Nephron (organoid): ENCODE data around the gene TOM1L2.

Experiments used
- H3K27ac Mint-ChIP-seq, 3 experiments: 2 replicates each; pipeline ENCODE4 v1.8.0; 2020; ENCODE audit warnings: mixed read lengths in 3 of 3, mild to moderate bottlenecking in 2 of 3, moderate library complexity in 1 of 3
- H3K27me3 Mint-ChIP-seq: 2 replicates; pipeline ENCODE4 v1.8.0; 2021; ENCODE audit warnings: low read depth, mild to moderate bottlenecking, moderate library complexity, mixed read lengths
- H3K36me3 Mint-ChIP-seq: 2 replicates; pipeline ENCODE4 v1.8.0; 2020; ENCODE audit warnings: low read depth, mixed read lengths
- H3K4me1 Mint-ChIP-seq: 2 replicates; pipeline ENCODE4 v1.8.0; 2020; ENCODE audit warnings: mixed read lengths
- H3K4me3 Mint-ChIP-seq, 3 experiments: 2 replicates each; pipeline ENCODE4 v1.8.0; 2020; ENCODE audit warnings: mild to moderate bottlenecking in 3 of 3, mixed read lengths in 3 of 3, moderate library complexity in 2 of 3
- H3K9me3 Mint-ChIP-seq: 2 replicates; pipeline ENCODE4 v1.8.0; 2020; ENCODE audit warnings: mixed read lengths
- TF ChIP-seq, protein P1 (sequence below), 3 experiments: fragments of 200-600 bp; sonication (generic); IDR thresholded peaks; one replicate each; pipeline ENCODE4 v1.5.0; 2021; ENCODE audit warnings: antibody characterized with exemption in 3 of 3; ENCODE audit not compliant: unreplicated experiment in 3 of 3

TOM1L2 gene

DNA sequence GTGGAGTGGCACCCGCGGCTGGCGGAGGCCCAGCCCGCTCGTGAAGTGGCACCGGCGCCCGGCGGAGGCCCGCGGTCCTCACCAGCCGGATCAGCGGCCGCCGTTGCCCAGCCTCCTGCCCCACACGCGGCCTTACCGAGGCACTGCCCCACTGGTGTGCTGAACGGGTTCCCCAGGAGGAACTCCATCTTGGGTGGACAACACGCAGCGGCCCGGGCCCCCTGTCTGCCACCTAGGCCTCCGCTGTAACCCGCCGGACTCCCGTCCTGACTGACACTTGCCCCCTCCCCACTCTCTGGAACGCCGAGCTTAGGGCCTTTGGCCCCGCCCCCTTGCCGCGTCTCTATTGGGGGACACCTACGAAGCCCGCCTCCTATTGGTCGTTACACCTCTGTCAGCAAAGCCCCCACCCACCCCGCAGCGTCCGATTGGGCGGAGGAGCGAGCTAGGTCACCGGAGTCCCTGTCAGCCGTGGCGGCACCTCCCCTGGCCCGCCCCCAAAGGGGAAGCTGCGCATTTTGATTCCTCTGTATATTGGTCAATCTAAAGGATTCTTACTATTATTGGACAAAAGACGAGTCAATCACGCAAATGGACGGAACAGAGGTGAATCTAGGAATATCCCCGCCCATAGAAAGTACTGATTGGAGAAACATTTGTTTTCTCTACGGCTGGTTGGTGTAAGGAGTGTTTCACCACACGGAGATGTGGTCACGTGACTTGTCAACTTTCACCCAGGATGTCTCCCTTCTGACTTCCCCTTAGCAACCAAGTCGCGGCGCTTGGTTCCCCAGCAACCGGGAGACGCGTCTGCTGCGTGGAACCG is at the start of gene TOM1L2, which contains the start of gene DRC3:
TOM1L2 (minus strand) TSS at position 275 of the 826 bp plus-strand sequence; CDS start at position 188, 87 bp downstream.
DRC3 (plus strand) TSS at position 737 of the 826 bp plus-strand sequence. CDS start 4,737 bp downstream, outside the sequence.
- H3K36me3 Mint-ChIP-seq: no peaks in the 10 kb centered on the region
- peak within 1 kb of the TSS; percentile 96 to 98 (median 97) for H3K4me3 Mint-ChIP-seq
- H3K4me1 Mint-ChIP-seq: peaks cover 36% of the 10 kb centered on the region

DNA sequence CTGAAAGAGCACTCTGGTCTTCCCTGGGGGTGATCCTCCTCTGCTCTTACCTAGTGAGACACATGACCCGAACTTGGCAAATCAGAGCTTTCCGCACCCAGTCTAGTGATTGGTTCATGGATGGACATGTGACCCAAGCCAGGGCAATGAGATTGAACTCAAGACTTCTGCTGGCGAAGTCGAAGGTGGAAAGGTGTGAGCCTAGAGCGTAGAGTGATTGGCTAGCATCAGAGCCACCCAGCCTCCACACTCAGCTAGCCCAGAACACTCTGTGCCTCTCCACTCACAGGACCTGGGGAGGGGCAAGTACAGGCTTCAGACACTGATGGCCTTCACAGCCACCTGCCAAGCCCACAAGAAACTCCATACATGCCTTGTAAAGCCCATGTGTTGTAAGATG is 49.2 kb upstream of the TOM1L2 start:
- Mint-ChIP-seq H3K27ac (no peak overlapping the region), H3K27me3 (no peaks in the 10 kb centered on the region), H3K4me3 (no peak overlapping the region), H3K36me3 (peaks cover 7% of the 10 kb centered on the region), H3K9me3 (no peaks in the 10 kb centered on the region), H3K4me1 (peaks cover 18% of the 10 kb centered on the region)
- TF ChIP-seq, protein P1, sequence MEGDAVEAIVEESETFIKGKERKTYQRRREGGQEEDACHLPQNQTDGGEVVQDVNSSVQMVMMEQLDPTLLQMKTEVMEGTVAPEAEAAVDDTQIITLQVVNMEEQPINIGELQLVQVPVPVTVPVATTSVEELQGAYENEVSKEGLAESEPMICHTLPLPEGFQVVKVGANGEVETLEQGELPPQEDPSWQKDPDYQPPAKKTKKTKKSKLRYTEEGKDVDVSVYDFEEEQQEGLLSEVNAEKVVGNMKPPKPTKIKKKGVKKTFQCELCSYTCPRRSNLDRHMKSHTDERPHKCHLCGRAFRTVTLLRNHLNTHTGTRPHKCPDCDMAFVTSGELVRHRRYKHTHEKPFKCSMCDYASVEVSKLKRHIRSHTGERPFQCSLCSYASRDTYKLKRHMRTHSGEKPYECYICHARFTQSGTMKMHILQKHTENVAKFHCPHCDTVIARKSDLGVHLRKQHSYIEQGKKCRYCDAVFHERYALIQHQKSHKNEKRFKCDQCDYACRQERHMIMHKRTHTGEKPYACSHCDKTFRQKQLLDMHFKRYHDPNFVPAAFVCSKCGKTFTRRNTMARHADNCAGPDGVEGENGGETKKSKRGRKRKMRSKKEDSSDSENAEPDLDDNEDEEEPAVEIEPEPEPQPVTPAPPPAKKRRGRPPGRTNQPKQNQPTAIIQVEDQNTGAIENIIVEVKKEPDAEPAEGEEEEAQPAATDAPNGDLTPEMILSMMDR (IDR thresholded peaks at IDR 0.05; ENCODE audit: unreplicated experiment in 3 of 3): no peak

More for the DNA sequence above, at the start of gene TOM1L2, which contains the start of gene DRC3:
- Mint-ChIP-seq H3K27ac (peak within 1 kb of the TSS; percentile 46 to 89 (median 82)), H3K9me3 (no peaks in the 10 kb centered on the region), H3K27me3 (peaks cover 2% of the 10 kb centered on the region)
- TF ChIP-seq, protein P1 (IDR thresholded peaks at IDR 0.05; ENCODE audit: unreplicated experiment in 3 of 3): peak in 2 of 3 experiments; percentile 6 to 13

DNA sequence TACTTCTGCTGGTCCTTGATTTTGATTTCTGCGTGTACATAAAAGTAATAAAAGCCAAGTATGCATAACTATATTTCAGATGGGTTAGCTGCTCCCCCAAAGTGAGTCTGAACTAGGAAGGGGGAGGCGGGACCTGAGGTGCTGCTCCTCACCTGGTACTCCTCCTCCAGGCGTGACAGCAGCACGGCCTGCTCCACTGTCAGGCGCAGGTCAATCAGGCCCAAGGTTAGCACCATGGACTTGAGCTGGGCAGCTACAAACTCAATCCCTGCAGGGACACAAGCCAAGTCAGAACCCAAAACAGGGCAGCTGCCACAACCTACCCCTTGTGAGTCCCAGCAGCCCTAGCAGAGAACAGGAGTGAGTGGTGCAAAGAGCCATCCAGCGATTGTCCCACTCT is 48.8 kb upstream of the TOM1L2 start:
- H3K36me3 Mint-ChIP-seq: peaks cover 9% of the 10 kb centered on the region
- no peak overlapping the region for H3K27ac Mint-ChIP-seq
- TF ChIP-seq, protein P1 (IDR thresholded peaks at IDR 0.05; ENCODE audit: unreplicated experiment in 3 of 3): no peak
- no peaks in the 10 kb centered on the region for H3K27me3 Mint-ChIP-seq
- H3K4me3 Mint-ChIP-seq: no peak overlapping the region
- H3K9me3 Mint-ChIP-seq: no peaks in the 10 kb centered on the region
- H3K4me1 Mint-ChIP-seq: peaks cover 18% of the 10 kb centered on the region

DNA sequence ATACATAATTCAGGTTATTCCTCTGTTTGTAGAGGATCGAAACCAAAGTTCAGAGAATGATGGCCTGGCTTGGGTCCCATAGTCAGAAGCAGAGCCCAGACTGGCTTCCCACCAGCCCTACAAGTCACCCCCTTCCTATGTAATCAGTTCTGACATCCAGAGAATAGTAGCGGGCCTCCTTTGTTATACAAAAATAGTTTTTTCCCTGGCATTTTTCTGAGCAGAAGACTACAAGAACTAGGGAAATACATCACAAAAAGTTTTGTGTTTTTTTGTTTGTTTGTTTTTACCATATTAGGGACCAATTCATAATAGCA is 47.6 kb upstream of the TOM1L2 start:
- Mint-ChIP-seq H3K27me3 (no peaks in the 10 kb centered on the region), H3K9me3 (no peaks in the 10 kb centered on the region), H3K4me1 (peaks cover 18% of the 10 kb centered on the region), H3K4me3 (no peak overlapping the region), H3K36me3 (peaks cover 12% of the 10 kb centered on the region), H3K27ac (peak overlapping the region in 2 of 3 experiments; percentile 78 to 87)
- TF ChIP-seq, protein P1 (IDR thresholded peaks at IDR 0.05; ENCODE audit: unreplicated experiment in 3 of 3): no peak

DNA sequence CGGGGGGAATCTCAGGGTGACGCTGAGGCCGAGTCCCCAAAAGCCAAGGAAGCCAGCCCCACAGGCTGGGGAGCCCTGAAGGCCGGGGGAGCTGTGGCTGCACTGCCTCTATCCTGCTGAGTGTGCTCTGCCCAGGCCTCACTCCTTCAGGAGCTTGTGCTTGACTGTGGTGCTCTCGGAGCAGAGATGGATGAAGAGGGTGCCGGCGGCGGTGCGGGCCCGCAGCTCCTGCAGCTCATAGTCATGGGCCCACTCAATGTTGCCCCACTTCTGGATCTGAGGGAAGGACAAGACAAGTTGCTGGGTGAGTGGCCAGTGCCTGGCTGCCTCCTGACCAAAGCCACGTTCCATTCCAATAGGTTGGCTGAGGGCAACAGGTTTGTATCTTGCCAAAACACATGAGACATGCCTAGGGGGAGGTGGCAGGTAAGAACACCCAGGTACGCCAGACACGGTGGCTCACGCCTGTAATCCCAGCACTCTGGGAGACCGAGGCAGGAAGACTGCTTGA is 46.3 kb upstream of the TOM1L2 start:
- peak overlapping the region in 2 of 3 experiments; percentile 44 to 81 for H3K27ac Mint-ChIP-seq
- TF ChIP-seq, protein P1 (IDR thresholded peaks at IDR 0.05; ENCODE audit: unreplicated experiment in 3 of 3): no peak
- H3K27me3 Mint-ChIP-seq: no peaks in the 10 kb centered on the region
- H3K4me3 Mint-ChIP-seq: no peak overlapping the region
- H3K9me3 Mint-ChIP-seq: no peaks in the 10 kb centered on the region
- peaks cover 18% of the 10 kb centered on the region for H3K4me1 Mint-ChIP-seq
- peaks cover 12% of the 10 kb centered on the region for H3K36me3 Mint-ChIP-seq
